ENCODE data around the gene MIOS.

The MIOS gene

GRCh38 chr7:7584653-7585052, 18.0 kb downstream of the MIOS start:
- DNase-seq, result no peak

- DNase-seq, result no peak
Measured at GRCh38 chr7:7585241-7585928, 18.7 kb downstream of the MIOS start.

GRCh38 chr7:7595451-7595850, 28.8 kb downstream of the MIOS start:
- peak; percentile 43 to 61 for DNase-seq

- peak; percentile 59 to 85 for DNase-seq
Measured at GRCh38 chr7:7596176-7596575, 29.5 kb downstream of the MIOS start.

- no peak for DNase-seq
Measured at GRCh38 chr7:7607010-7607409, 40.3 kb downstream of the MIOS start.

- no peak for DNase-seq
Measured at GRCh38 chr7:7609330-7609729, 42.6 kb downstream of the MIOS start.

GRCh38 chr7:7612519-7612918, 45.8 kb downstream of the MIOS start:
- no peak for DNase-seq

GRCh38 chr7:7613210-7613609, 46.5 kb downstream of the MIOS start:
- no peak for DNase-seq

- DNase-seq, result no peak
Measured at GRCh38 chr7:7614018-7614741, 47.5 kb downstream of the MIOS start.

- DNase-seq, result no peak
Measured at GRCh38 chr7:7617550-7617949, 50.9 kb downstream of the MIOS start.

- DNase-seq, result no peak
Measured at GRCh38 chr7:7618410-7618809, 51.7 kb downstream of the MIOS start.

GRCh38 chr7:7620236-7620635, 53.6 kb downstream of the MIOS start:
- DNase-seq, result peak in 1 of 2 donors; percentile 4

- no peak for DNase-seq
Measured at GRCh38 chr7:7620644-7621210, 54.0 kb downstream of the MIOS start.

- DNase-seq, result no peak
Measured at GRCh38 chr7:7628476-7628875, 61.8 kb downstream of the MIOS start.

GRCh38 chr7:7630626-7631329, 64.1 kb downstream of the MIOS start:
- DNase-seq, result no peak

- DNase-seq, result no peak
Measured at GRCh38 chr7:7639421-7639820, 72.7 kb downstream of the MIOS start.

GRCh38 chr7:7639847-7640220, 73.2 kb downstream of the MIOS start:
- no peak for DNase-seq

GRCh38 chr7:7640221-7641128, 73.8 kb downstream of the MIOS start, which contains the start of gene UMAD1:
Gene UMAD1 (plus strand): TSS chr7:7640752. CDS start chr7:7673372, 32,620 bp downstream.
- peak; percentile 98 to 99 for DNase-seq

- DNase-seq, result no peak
Measured at GRCh38 chr7:7641129-7641663, 74.5 kb downstream of the MIOS start.

GRCh38 chr7:7642081-7642480, 75.4 kb downstream of the MIOS start:
- DNase-seq, result no peak

GRCh38 chr7:7647495-7648036, 80.9 kb downstream of the MIOS start:
- no peak for DNase-seq

- DNase-seq, result no peak
Measured at GRCh38 chr7:7650682-7651206, 84.1 kb downstream of the MIOS start.

Data from inflammatory macrophage treated with lipopolysaccharide for 1 hour (primary cell).